HG02610 (cell line): ENCODE measurements around the gene ABCF3.
A peak's percentile ranks its signal among the peaks of the same experiment; 100 is the strongest.

Experiments used
- ATAC-seq: cut with Tn5 transposase; IDR thresholded peaks from one replicate; pipeline ENCODE4 v1.9.1; 2021; ENCODE audit warnings: mild to moderate bottlenecking, moderate library complexity; ENCODE audit not compliant: unreplicated experiment

Gene ABCF3

DNA sequence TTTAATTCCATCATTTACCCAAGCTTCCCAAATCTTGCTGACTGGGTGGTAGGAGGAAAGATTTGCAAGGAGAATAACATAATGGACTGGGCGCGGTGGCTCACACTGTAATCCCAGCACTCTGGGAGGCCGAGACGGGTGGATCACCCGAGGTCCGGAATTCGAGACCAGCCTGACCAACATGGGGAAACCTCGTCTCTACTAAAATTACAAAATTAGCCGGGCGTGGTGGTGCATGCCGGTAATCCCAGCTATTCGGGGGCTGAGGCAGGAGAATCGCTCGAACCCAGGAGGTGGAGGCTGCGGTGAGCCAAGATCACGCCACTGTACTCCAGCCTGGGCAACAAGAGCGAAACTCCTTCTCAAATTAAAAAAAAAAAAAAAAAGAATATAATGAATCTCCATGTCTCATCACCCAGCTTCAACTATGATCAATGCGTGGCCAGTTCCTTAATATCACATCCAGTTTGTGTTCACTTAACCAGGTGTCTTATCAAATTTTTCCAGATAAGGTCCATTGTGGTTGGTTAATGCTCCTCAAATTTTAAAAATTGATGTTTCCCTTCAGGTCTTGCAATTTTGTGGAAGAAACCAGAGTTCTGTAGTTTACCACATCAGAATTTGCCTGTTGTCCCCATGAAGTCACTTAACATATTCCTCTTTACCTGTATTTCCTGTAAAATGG, 1.3 kb upstream of the ABCF3 start:
- ATAC-seq: no peak

DNA sequence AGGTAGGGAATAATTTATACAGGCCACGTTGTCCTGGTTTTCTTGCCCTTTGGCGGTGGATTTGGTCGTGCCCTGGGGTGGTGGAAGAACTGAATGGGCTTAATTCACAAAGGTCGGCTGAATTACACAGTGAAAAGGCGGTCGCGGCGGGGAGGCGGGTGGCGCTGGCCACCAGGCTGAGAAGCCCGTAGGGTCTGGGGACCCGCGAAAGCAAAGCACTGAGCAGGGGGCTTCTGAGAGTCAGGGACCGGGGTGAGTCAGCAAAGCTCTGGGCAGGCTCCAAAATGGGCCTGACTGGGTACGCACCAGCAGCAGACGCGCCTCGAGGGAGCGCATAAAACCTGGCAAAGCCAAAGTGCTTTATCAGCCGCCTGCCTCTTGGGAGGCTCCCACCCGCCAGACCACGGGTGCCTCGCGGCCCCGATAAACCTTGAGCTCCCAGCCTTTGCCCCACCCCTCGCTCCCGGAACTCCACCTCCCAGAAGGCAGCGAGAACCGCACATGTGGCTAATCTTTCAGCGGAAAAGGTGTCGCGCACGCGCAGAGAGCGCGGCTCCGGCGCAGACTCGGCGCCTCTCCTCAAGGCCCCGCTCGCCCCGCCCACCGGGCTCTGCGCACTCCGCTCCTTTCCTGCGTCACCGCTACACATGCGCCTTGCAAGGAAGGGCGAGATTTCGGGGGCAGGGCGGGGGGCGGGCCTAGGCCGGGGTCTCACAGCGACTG, 377 bp upstream of the ABCF3 start:
- ATAC-seq: peak; percentile 93

DNA sequence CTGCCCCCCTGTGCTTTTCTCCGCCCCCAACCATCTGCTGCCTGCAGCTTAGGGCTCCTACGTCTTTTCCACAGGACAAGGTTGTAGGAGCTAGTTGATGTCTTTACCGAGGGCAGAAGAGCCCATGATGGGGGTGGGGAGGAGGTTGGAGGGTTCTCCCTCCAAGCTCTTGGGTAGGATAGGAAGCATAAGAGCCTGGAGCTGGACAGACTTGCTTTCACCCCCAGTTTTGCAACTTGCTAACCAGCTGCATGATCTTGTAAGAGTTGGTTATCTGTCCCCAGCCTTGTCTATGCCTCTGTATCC, 856 bp downstream of the ABCF3 start:
- ATAC-seq: no peak

DNA sequence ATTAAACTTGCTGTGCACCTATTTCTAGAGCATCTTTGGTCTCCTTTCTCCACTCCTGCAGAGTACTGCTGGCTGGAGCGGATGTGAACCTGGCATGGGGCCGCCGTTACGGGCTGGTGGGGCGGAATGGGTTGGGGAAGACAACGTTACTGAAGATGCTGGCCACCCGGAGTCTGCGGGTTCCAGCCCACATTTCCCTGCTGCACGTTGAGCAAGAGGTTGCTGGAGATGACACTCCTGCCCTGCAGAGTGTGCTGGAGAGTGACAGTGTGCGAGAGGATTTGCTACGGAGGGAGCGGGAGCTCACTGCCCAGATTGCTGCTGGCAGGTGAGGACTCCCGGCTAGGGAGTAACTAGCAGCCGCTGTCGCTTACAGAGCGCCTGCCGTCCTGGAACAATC, 2.1 kb downstream of the ABCF3 start:
- ATAC-seq: no peak

DNA sequence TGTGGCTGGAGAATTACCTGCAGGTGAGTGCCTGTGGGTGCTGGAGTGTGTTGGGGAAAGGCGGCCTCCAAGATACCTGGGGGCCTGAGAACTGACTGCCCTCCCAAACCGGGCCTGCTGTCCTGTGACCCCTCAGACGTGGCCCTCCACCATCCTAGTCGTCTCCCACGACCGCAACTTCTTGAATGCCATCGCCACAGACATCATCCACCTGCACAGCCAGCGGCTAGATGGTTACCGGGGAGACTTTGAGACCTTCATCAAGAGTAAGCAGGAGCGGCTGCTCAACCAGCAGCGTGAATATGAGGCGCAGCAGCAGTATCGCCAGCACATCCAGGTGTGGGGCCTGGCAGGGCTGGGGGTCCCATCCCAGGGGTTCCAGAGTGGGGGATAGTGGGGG, 3.4 kb downstream of the ABCF3 start:
- no peak for ATAC-seq

DNA sequence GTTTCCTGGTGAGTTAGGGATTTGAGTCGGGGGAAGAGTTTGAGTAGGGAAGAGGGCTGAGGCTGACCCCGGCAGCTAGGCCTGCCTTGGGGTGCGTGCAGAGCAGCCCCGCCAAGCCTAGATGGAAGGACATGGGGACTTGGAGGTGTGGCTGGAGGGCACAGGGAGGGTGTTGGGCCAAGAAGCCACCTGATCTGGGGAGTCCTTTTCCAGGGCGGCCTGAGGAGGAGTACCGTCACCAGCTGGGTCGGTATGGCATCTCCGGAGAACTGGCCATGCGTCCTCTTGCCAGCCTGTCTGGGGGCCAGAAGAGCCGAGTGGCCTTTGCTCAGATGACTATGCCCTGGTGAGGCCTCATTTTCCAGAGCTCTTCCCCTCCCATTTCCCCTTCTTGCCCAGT, 6.9 kb downstream of the ABCF3 start:
- ATAC-seq: no peak

DNA sequence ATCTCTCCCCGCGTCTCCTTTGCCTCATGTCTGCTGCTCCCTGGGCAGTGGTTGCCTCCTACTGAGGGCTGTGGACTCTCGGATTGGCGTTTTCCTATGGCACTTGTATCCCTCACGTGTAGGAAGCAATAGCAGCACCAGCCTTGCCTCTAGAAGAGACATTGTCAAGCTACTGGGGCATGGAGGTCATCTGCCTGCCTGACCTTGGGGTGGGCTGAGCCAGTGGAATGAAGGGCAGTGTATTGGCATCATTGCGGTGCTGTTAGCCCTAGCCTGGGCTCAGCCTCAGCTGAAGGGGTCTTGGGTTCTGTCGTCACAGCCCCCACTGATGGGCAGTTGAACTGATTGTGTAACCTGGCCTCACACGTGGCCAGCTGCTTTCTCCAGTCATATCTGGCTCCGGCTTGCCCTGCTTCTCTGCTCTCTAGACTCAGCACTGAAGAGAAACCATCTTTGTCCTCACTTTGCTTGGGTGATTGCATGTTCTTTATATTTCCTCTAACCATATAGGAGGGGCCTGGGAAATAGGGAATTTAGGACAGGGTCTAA, 8.1 kb downstream of the ABCF3 start:
- no peak for ATAC-seq

DNA sequence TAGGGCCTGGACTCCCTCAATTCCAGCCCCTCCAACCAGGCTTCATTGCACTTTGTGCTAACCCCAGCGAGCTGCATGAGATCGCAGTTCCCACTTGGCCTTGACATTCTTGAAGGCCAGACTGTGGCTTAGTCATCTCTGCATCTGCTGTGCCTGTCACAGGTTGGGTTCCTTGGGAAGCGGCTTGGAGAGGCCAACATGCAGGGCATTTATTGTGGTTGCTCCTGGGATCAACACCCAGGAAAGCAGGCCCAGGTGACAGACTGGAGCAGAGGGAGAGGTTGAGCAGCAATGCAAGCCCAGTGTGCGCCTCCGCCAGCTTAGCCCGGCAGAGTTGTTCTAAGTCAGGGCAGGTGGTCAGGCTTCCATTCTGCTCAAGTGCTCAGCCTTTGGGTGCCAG, 10.5 kb downstream of the ABCF3 start:
- ATAC-seq: no peak

DNA sequence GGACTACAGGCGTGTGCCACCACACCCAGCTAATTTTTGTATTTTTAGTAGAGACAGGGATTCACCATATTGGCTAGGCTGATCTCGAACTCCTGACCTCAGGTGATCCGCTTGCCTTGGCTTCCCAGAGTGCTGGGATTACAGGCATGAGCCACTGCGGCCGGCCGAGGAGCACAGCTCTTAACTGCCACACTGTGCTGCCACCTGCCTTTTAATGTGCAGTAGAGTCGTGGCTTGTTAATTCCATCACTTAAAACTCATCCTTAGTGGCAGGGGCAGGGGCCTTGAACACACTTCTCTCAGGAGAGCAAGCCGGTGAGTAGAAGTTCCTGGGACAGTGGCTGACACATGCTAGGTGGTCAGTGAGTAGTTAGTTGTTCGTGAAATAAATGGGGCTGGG, 12.5 kb downstream of the ABCF3 start:
- ATAC-seq: no peak

DNA sequence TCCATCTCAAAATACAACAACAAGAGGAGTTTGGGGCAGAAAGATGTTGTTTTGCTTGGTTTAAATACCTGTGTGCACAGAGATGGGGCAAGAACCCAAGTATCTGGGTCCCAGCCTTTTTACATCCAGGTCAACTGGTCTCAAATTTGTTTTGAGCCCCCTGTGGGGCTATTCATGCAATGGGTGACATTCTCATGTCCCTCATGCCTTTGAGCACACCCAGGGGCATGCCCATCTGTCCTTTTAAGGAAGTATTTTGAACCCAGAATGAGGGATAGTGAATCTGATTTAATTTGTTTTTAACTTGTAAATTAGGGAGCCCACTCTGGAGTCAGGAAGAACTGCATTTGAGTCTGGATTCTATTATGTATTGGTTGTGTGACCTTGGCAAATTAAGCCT, 14.8 kb downstream of the ABCF3 start:
- no peak for ATAC-seq

DNA sequence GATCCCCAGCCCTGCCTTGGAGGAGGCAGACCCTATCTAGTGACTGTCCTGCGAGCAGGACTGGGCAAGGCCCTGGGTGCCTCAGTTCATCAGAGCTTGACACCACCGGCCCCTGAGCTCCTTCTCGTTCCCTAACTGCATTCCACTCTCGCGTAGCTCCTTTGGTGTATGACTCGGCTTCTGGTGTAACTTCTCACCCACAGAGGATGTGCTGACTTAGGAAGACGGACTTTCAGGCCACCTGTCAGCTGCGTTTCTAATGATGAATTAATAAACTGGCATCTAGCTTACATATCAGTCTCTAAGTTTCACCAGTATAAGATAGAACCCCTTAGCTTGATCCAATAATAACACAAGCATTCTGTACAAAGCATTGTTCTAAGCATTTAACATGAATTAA, 17.5 kb downstream of the ABCF3 start:
- no peak for ATAC-seq

DNA sequence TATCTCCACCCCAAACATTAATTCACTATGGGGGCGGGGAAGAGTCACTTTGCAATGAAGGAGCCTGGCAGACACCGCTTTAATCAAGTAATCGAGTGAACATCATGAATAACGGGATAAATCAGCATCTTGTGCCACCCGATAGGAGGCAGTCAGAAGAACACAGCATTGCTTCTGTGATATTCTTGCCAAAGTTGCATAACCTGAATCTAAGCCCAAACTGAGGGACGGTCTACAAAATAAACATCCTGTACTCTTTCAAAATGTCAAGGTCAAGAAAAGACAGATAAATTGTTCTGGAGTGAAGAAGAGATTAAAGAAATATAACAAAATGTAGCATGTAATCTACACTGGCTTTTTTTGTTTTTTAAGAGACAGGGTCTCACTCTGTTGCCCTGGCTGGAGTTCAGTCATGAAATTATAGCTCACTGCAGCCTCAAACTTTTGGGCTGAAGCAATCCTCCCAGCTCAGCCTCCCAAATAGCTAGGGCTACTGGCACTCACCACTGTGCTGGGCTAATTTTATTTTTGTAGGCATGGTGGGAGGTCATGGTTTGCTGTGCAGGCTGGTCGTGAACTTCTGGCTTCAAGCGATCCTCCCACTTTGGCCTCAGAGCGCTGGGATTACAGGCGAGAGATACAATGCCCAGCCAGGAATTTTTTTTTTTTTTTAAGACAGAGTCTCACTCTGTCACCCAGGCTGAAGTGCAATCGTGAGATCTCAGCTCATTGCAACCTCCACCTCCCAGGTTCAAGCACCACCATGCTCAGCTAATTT, 23.3 kb downstream of the ABCF3 start:
- no peak for ATAC-seq

DNA sequence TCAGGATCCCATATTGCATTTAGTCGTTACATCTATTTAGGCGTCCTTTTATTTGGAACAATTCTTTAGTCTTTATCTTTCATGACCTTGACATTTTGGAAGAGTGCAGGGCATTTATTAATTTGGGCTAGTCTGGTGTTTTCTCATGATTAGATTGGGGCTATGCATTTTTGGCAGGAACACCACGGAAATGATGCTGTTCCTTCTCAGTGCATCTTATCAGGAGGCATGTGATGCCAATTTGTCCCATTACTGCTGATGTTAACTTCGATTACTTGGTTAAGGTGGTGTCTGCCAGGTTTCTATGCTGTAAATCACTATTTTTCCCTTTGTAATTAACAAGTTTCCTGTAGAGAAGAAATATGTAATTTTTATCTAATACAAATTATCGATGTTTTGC, 25.3 kb downstream of the ABCF3 start:
- ATAC-seq: no peak

DNA sequence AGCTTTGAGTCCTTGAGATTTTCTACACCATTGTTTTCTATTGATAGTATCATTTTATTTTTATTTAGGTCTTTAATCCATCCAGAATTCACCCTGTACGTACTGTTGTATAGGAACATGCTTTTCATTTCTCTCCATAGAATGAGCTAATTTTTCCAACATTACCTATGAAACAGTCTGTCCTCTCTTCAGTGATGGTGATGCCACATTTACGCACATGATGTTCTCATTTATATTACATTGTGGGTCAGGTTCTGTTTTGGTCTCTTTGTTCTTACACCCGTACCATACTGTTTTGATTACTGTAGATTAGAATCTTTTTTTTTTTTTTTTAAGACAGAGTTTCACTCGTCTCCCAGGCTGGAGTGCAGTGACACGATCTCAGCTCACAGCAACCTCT, 25.7 kb downstream of the ABCF3 start:
- no peak for ATAC-seq

DNA sequence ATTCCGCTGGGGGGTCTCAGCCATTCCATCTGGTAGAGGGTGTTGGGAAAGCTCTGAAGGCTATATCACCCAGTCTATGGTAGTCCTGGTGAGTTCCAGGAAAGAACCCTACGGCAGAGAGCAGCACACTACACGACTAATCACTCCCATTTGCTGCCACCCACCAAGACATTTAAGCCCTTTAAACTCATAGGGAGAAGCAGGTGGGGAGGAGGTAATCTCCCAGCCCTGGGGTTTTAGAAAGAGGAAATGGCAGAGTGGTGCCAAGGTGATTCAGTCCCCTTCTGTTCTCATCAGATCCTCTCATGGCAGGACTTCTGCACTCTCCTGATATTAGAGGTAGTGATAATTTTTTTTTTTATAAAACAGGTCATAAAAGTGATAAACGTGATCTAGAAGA, 32.8 kb downstream of the ABCF3 start:
- ATAC-seq: no peak

DNA sequence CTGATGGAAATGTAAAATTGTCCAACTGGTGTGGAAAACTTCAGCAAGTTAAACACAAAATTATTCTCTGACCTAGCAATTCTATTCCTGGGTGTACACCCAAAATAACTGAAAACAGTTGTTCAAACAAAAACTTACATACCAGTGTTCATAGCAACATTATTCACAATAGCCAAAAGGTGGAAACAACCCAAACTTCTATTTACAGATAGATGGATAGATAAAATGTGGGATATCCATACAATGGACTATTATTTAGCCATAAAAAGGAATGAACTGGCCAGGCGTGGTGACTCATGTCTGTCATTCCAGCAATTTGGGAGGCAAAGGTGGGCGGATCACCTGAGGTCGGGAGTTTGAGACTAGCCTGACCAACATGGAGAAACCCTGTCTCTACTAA, 36.5 kb downstream of the ABCF3 start:
- no peak for ATAC-seq

DNA sequence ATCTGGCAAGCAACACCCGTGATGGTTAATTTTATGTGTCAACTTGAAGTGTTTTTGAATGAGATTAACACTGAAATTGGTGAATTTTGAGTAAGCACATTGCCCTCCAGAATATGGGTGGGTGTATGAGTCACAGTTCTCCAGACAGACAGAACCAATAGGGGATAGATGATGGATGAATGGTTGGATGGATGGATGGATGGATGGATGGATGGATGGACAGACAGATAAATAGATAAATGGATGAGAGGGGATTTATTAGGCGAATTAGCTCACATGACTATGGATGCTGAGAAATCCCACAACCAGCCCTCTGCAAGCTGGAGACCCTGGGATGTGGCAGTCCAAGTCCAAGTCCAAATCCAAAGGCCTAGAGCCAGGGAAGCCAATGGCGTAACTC, 37.9 kb downstream of the ABCF3 start:
- no peak for ATAC-seq

DNA sequence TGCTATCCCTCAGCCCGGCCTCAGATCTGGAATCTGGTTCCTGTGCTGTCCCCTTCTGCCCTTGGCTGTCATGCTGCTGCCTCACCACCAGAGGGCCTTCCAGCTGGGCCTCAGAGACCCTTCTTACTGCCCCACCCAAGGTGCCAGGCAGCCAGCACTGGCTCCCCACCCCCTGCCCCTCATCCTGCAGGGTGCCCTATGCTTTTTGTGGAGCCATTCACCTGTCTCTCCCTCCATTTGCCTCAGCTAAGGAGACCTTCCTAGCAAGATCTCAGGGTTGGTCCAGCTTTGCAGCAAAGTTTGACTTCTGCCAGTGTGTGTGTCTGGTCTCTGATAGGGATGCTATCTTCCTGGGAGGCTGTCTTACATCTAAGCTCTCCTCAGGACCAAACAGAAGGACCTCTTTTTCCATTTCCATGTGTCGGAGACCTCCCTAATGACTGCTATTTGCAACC, 41.5 kb downstream of the ABCF3 start:
- peak; percentile 35 for ATAC-seq

DNA sequence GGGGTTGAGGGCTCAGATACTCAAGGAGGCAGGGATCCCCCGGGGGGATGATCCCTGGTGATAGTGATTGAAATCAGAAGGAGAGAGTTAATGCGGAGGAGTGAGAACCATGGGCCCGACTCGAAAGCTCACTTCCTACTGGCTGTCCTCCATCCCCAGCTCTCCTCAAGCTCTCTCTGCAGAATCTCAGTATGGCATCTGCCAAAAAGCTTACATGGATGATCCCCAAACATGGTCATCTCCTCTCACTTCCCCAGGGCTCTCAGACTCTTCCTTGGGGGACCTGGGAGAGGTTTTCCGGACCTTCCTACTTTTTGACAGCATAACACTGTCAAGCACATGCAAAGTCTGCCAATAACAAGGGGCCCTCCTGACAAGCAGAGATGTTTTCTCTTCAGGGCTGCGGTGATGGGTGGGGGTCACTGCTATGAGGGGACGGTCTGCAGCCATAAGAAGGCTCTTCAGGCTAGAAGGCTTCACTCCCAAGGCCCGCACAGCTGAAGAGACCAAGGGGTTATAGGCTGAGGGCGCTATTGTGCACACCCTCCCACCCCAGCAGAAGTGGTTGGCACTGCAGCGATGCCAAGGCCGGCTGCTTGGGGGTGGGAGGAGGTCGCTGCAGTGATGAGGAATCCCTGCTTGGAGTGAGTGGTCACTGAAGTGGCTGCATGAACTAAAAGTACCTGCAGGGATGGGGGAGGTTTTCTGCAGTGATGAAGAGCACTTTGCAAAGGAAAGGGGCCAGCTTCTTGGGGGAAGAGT, 42.6 kb downstream of the ABCF3 start:
- no peak for ATAC-seq

DNA sequence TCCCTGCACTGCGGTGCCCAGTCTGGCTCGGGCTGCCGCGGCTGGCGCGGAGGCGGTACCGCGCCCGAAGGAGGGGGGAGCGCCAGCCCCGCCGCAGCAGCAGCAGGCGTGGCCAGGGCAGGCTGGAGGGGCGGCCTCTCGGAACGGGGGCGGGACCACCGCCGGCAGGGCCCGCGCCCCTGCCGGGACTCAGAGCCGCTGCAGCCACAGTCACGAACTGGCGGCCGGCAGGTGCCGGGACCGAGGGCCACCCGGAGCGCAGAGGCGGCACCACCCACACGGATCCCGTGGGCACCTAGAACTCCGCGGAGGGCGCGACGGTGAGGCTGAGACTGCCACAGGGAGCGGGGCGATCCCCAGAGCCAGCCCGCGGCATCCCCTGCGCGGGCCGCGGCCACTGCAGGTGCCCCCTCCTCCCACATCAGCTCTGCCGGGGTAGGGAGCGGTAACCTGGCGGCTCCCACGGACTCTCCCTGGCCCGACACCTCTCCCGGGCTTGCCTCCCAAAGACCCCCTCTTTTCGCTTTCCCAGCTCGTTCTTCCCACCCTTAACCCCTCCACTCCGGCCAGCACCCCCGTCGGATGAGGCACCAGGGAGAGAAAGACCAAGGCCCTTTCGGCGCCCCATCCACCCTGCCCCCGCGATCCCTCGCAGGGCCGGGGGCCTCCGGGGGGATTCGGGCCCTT, 43.5 kb downstream of the ABCF3 start, which contains the start of gene VWA5B2:
TSS of gene VWA5B2 (plus strand) at position 192 of the 687 bp plus-strand sequence. CDS start 944 bp downstream, outside the sequence.
- ATAC-seq: peak; percentile 66
